Mesendoderm (in vitro differentiated cells): ENCODE data around the gene PDE1C. TPM values are rescaled to one million over a fixed set of nuclear protein-coding genes. Genes with fewer than 3 reads are reported as not detected.

Source experiments
- DNase-seq: peaks from one replicate; pipeline ENCODE4 v3.0.0; 2013
- H2AK5ac ChIP-seq: 2 replicates; pipeline ENCODE4 v1.6.1; 2013; ENCODE audit warnings: low read length, inconsistent platforms
- H2BK120ac ChIP-seq: 2 replicates; pipeline ENCODE4 v1.6.1; 2013; ENCODE audit warnings: low read depth, mild to moderate bottlenecking, low read length, moderate library complexity, mixed read lengths
- H2BK15ac ChIP-seq: replicated peaks from 2 replicates; pipeline ENCODE4 v1.6.1; 2013; ENCODE audit warnings: low read depth, mild to moderate bottlenecking, moderate library complexity
- H2BK5ac ChIP-seq: 2 replicates; pipeline ENCODE4 v1.6.1; 2013; ENCODE audit warnings: low read length, inconsistent platforms
- H3K18ac ChIP-seq: 2 replicates; pipeline ENCODE4 v1.6.1; 2013; ENCODE audit warnings: mild to moderate bottlenecking, low read length, mixed read lengths
- H3K23ac ChIP-seq: one replicate; pipeline ENCODE4 v1.6.1; 2013; ENCODE audit warnings: low read length
- H3K27ac ChIP-seq: 2 replicates; pipeline ENCODE4 v1.5.1; 2013; ENCODE audit warnings: low read depth, mild to moderate bottlenecking, inconsistent platforms, low read length, moderate library complexity
- H3K27me3 ChIP-seq: 2 replicates; pipeline ENCODE4 v1.6.1; 2013; ENCODE audit warnings: low read length, control low read depth, mild to moderate bottlenecking, inconsistent platforms; ENCODE audit not compliant: insufficient read depth, poor library complexity
- H3K36me3 ChIP-seq: 2 replicates; pipeline ENCODE4 v1.6.1; 2013; ENCODE audit warnings: low read length, inconsistent platforms; ENCODE audit not compliant: control insufficient read depth, insufficient read depth
- H3K4ac ChIP-seq: one replicate; pipeline ENCODE4 v1.6.1; 2013; ENCODE audit warnings: low read depth, mild to moderate bottlenecking, low read length, moderate library complexity
- H3K4me1 ChIP-seq: 2 replicates; pipeline ENCODE4 v1.6.1; 2013; ENCODE audit warnings: low read depth, low read length, inconsistent platforms; ENCODE audit not compliant: control insufficient read depth
- H3K4me2 ChIP-seq: 2 replicates; pipeline ENCODE4 v1.6.1; 2013; ENCODE audit warnings: low read length
- H3K4me3 ChIP-seq: 2 replicates; pipeline ENCODE4 v1.5.1; 2013; ENCODE audit warnings: mild to moderate bottlenecking, low read length
- H3K56ac ChIP-seq: one replicate; pipeline ENCODE4 v1.6.1; 2013; ENCODE audit warnings: low read length
- H3K79me1 ChIP-seq: 2 replicates; pipeline ENCODE4 v1.6.1; 2013; ENCODE audit warnings: low read length, inconsistent platforms
- H3K79me2 ChIP-seq: 2 replicates; pipeline ENCODE4 v1.6.1; 2013; ENCODE audit warnings: mild to moderate bottlenecking, low read length; ENCODE audit not compliant: control insufficient read depth, insufficient read depth
- H3K9ac ChIP-seq: 2 replicates; pipeline ENCODE4 v1.6.1; 2013; ENCODE audit warnings: low read length, inconsistent platforms
- H4K5ac ChIP-seq: one replicate; pipeline ENCODE4 v1.6.1; 2013; ENCODE audit warnings: low read length
- H4K8ac ChIP-seq: one replicate; pipeline ENCODE4 v1.6.1; 2013; ENCODE audit warnings: low read depth, mild to moderate bottlenecking, control low read depth, low read length, moderate library complexity
- WGBS: extraction: QIAGEN DNeasy Blood & Tissue Kit; methylation state at CpG from one replicate; pipeline ENCODE4 v1.1.7; 2013; ENCODE audit warnings: low lambda C conversion rate, missing lambda C conversion rate; ENCODE audit not compliant: insufficient coverage; ENCODE audit errors: extremely low coverage; 5-methylcytosine and 5-hydroxymethylcytosine counted together
- polyA plus RNA-seq, 2 experiments: library from polyadenylated mRNA; stranded (reverse); fragments of 200-250 nt; gene quantifications; one replicate each; pipeline ENCODE4 v1.2.3, GENCODE V29; 2013

PDE1C gene
- 0.72 TPM for polyA plus RNA-seq (2013, experiment 1 of 2)
- 0.63 TPM for polyA plus RNA-seq (2013, experiment 2 of 2)

DNA sequence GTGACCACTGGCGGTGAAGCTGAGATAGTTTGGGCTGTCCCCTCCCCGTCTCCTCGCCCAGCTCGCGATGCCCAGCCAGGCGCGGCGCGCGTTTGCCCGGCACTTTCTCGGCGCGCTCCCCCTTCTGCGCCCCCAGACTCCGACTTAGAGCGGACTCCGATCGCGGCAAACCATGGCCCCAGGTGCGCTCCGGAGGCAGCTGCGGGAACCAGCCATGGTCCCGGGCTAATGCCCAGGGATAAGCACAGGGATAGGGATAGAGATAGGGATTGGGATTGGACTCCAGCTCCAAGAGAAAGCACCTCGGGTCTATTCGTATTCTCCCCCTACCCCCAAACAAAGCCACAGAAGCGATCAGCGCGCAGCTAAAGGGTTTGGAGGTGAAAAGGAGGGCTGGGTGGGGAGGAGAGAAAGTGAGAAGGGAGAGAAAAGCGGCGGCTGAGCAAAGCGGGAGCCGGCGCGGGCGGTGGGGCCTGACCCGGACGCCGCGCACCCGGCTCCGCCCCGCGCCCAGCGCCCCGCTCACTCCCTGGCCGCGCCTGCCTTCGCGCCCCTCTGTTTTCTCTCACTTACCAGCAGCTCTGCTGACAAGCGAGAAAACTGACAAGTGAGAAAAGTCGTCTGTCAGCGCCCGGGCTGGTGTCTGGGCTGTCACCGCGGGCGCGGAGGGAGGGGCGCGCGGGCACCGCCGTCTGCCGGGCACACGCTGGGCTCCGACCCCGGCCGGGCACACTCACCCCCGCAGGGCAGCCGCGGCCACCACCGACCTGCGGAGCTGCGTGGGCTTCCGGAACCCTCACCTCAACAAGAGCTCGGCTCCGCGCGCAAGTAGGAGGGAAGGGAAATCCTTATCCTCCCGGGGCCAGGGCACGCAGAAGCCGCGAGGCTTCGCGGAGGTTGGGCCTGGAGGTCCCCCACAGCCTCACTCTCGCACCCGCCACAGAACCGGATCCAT, at the start of gene PDE1C:
Gene PDE1C, minus strand, starts transcription at position 2 of the 955 bp plus-strand sequence.
- no peak within 1 kb of the TSS for H2AK5ac ChIP-seq
- no peak within 1 kb of the TSS for H2BK15ac ChIP-seq
- no peak within 1 kb of the TSS for H2BK120ac ChIP-seq
- H4K8ac ChIP-seq, result no peak within 1 kb of the TSS
- H3K4ac ChIP-seq, result no peak within 1 kb of the TSS
- no peaks in the 10 kb centered on the region for H3K79me1 ChIP-seq
- H3K4me3 ChIP-seq, result peak within 1 kb of the TSS; percentile 59
- H3K18ac ChIP-seq, result no peak within 1 kb of the TSS
- peak within 1 kb of the TSS; percentile 54 for H3K4me2 ChIP-seq
- no peak within 1 kb of the TSS for H3K27ac ChIP-seq
- DNase-seq, result peak; percentile 48
- no peaks in the 10 kb centered on the region for H3K4me1 ChIP-seq
- H4K5ac ChIP-seq, result no peak within 1 kb of the TSS
- H3K9ac ChIP-seq, result peak within 1 kb of the TSS; percentile 23
- H3K56ac ChIP-seq, result peak within 1 kb of the TSS; percentile 78
- no peak within 1 kb of the TSS for H2BK5ac ChIP-seq
- no CpG with 5 or more reads among the region's 88 CpGs for WGBS
- no peaks in the 10 kb centered on the region for H3K36me3 ChIP-seq
- H3K23ac ChIP-seq, result no peak within 1 kb of the TSS
- peaks cover 31% of the 10 kb centered on the region for H3K27me3 ChIP-seq
- no peaks in the 10 kb centered on the region for H3K79me2 ChIP-seq

DNA sequence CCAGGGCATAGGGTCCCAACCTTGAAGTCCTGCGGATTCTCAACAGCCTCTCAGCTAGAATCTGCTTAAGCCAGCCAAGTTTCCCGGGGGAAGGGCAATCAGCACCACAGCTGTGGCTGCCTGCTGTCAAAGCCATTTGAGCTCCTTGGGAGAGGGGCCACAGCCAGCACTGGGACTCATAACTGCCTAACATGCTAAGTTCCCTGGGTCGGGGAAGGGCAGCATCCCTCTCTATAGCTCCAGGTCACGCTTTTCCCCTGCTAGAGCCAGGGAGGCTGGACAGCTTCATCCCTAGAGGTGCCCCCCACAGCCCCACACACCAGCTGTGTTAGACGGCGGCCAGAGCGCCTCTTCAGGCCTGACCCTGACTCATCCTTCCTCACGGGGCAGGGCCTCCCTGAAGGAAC, 49.6 kb upstream of the PDE1C start:
- H2BK15ac ChIP-seq, result no peak overlapping the region
- DNase-seq, result peak; percentile 27
- no peak overlapping the region for H2BK5ac ChIP-seq
- H3K18ac ChIP-seq, result no peak overlapping the region
- no peaks in the 10 kb centered on the region for H3K4me1 ChIP-seq
- H3K4ac ChIP-seq, result no peak overlapping the region
- H3K23ac ChIP-seq, result no peak overlapping the region
- no peak overlapping the region for H2BK120ac ChIP-seq
- no peaks in the 10 kb centered on the region for H3K27me3 ChIP-seq
- H2AK5ac ChIP-seq, result no peak overlapping the region
- H3K4me2 ChIP-seq, result no peak overlapping the region
- WGBS, result no CpG with 5 or more reads among the region's 8 CpGs
- H4K8ac ChIP-seq, result no peak overlapping the region
- no peaks in the 10 kb centered on the region for H3K79me2 ChIP-seq
- no peaks in the 10 kb centered on the region for H3K79me1 ChIP-seq
- H3K56ac ChIP-seq, result no peak overlapping the region
- no peak overlapping the region for H4K5ac ChIP-seq
- no peak overlapping the region for H3K9ac ChIP-seq
- no peak overlapping the region for H3K27ac ChIP-seq
- H3K36me3 ChIP-seq, result no peaks in the 10 kb centered on the region
- H3K4me3 ChIP-seq, result no peak overlapping the region

DNA sequence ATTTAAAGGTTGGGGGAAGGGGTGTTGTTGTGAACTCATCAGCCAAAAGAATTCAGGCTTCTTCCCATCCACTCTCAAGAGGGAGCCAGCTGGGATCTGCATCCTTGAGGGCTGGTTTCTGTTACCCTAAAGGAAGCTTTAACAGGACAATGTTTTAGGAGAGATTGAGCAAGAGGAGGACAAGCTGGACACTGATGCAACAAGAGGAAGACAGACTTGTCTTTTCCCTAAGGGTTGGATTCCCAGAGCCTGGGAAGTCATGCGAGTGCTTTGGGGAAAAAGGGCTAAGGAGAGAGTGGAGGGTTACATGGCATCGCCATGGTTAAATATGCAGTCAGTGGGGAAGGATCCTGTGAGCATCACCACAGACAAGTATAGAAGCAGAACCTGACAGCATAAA, 47.6 kb upstream of the PDE1C start:
- Histone ChIP-seq H3K36me3 (no peaks in the 10 kb centered on the region), H3K27me3 (no peaks in the 10 kb centered on the region), H2BK120ac (no peak overlapping the region), H3K4ac (no peak overlapping the region), H3K18ac (no peak overlapping the region), H3K4me2 (no peak overlapping the region), H3K9ac (no peak overlapping the region), H3K4me1 (no peaks in the 10 kb centered on the region), H3K4me3 (no peak overlapping the region), H3K23ac (no peak overlapping the region), H3K27ac (no peak overlapping the region), H2AK5ac (no peak overlapping the region), H4K5ac (no peak overlapping the region), H3K79me1 (no peaks in the 10 kb centered on the region), H2BK15ac (no peak overlapping the region), H3K56ac (no peak overlapping the region), H4K8ac (no peak overlapping the region), H2BK5ac (no peak overlapping the region), H3K79me2 (no peaks in the 10 kb centered on the region)
- WGBS, result no CpG with 5 or more reads among the region's 2 CpGs
- DNase-seq, result no peak

DNA sequence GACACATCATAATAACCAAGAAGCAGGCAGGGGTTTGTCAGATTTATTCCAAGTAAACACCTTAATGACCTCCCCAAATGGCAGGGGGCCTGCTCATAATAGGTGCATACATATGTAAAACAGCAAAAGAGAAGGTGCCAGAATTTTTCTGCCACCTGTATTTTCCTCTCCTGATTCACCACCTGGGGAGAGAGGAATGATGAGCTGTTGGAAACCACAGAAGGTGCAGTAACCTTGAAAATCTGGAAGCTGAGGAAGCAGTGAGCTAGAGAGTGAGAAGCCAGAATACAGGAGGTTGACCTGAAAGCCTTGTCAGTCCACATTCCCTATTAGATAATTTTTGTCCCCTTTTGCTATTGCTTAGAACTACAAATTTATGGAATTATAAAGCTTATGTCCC, 46.2 kb upstream of the PDE1C start:
- Histone ChIP-seq H3K79me2 (no peaks in the 10 kb centered on the region), H2BK120ac (no peak overlapping the region), H4K8ac (no peak overlapping the region), H3K56ac (no peak overlapping the region), H3K4me2 (no peak overlapping the region), H3K4me1 (no peaks in the 10 kb centered on the region), H3K4ac (no peak overlapping the region), H2BK15ac (no peak overlapping the region), H3K9ac (no peak overlapping the region), H3K36me3 (no peaks in the 10 kb centered on the region), H3K79me1 (no peaks in the 10 kb centered on the region), H3K4me3 (no peak overlapping the region), H4K5ac (no peak overlapping the region), H3K18ac (no peak overlapping the region), H3K27ac (no peak overlapping the region), H3K27me3 (no peaks in the 10 kb centered on the region), H2BK5ac (no peak overlapping the region), H2AK5ac (no peak overlapping the region), H3K23ac (no peak overlapping the region)
- DNase-seq, result no peak

DNA sequence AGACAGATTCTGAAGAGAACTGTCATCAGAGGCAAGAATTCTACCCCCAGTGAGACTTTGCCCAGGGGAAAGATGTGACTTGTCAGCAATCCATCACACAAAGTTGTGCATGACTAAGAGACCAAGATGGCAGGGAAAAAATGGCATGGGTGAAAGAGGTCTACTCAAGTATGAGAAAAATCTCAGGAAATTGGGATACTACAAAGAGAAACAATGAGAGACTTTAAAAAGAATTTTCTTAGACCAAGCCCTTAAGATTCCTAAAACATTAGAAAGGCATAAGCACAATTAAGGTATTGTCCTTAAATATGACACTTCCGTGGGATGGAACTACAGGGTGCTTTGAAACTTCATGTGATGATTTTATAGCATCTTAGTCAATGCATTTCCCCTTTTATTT, 45.6 kb upstream of the PDE1C start:
- no peak for DNase-seq
- Histone ChIP-seq H3K56ac (no peak overlapping the region), H4K5ac (no peak overlapping the region), H3K23ac (no peak overlapping the region), H3K4ac (no peak overlapping the region), H3K9ac (no peak overlapping the region), H3K27me3 (no peaks in the 10 kb centered on the region), H3K4me1 (no peaks in the 10 kb centered on the region), H3K27ac (no peak overlapping the region), H3K36me3 (no peaks in the 10 kb centered on the region), H3K18ac (no peak overlapping the region), H3K4me3 (no peak overlapping the region), H2BK5ac (no peak overlapping the region), H3K79me2 (no peaks in the 10 kb centered on the region), H2AK5ac (no peak overlapping the region), H2BK15ac (no peak overlapping the region), H3K4me2 (no peak overlapping the region), H4K8ac (no peak overlapping the region), H2BK120ac (no peak overlapping the region), H3K79me1 (no peaks in the 10 kb centered on the region)
- WGBS, result no CpG with 5 or more reads among the region's 1 CpG
